Activated CD4-positive, alpha-beta T cell treated with anti-CD3 and anti-CD28 coated beads for 1 hour (primary cell): ENCODE data around the gene SEMA6A.

Experiments used
- DNase-seq: peaks from one replicate; pipeline ENCODE4 v3.0.0-alpha.2; 2020

SEMA6A gene

DNA sequence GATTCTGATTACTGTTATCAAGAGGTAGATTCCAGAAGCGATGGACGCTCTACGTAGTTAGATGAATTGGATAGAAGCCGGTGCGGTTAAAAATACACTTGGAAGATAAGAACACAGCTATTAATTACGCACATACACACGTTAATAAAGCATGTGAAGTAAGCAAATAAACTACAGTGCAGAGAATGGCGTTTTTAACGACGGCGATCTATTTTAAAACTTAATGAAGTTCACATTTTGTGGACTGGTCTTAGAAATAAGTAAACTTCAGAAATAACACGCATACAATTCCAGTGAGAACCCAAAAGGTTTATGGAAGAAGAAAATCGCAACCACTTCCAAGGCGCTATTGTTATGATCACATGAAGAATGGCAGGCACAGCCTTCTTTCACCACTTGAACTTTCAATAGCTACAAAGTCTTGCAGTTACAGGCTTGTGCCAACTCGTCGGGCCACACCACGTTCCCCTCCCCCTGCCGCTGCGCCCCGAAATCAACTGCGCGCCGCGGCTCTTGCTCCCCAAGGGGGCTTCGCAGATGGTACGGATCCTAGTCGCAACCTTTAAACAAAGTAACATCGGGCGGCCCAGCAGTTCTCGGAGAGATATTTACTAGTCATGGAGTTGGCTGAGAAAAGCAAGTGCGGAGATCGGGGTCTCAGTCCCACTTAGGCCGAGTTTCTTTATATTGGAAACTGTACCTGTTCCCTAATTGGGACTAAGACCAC is 866 bp upstream of the SEMA6A start:
- no peak for DNase-seq

DNA sequence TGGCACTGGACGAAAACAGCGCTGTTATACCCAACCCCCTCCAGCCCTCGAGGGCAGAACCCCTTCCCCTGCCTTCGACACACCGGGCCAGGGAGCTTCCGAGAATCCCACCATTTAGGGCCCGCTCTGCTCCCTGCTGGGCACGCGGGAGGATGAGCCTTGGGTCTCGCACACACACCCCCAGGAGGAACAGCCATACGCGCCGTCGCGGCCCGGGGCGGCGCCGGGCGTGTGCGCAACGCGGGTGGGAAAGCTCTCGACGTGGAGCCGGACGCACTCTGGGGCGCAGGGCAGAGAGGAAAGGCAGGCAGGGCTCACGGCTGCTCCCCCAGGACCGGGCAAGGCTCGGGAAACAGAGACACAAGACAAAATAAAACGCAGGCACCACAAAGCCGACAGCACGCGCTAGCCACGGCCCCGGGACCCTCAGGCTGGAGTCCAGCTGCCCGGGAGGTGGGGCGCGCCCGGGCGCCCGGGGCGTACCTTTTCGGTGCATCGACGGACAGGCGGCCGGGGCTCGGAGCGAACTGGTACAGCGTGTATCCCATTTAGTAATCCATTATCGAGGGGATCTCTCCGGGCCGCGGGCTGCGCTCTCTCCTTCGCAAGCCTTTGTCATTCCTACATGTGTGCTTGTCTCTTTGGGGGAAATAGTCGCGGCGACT is 789 bp downstream of the SEMA6A start:
- DNase-seq = no peak

DNA sequence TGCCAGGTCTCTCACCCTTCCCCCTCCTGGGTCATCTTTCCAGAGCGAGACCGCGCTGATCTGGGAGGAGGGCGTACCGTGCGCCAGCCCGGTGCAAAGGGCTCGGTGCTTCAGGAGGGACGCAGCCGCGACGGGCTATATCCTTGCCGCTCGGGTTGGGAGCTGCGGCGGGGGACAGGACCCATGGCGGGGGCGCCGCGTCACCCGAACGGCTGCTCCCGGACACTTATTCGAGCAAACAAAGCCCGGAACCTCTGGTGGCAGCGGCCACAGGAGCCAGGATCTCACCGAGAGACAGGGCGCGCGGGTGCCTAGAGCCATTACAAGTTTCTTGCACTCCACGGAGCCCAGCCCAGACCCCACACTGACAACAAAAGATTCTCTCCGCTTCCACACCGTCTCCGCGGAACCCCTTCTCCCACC is 1.3 kb downstream of the SEMA6A start:
- DNase-seq = no peak

DNA sequence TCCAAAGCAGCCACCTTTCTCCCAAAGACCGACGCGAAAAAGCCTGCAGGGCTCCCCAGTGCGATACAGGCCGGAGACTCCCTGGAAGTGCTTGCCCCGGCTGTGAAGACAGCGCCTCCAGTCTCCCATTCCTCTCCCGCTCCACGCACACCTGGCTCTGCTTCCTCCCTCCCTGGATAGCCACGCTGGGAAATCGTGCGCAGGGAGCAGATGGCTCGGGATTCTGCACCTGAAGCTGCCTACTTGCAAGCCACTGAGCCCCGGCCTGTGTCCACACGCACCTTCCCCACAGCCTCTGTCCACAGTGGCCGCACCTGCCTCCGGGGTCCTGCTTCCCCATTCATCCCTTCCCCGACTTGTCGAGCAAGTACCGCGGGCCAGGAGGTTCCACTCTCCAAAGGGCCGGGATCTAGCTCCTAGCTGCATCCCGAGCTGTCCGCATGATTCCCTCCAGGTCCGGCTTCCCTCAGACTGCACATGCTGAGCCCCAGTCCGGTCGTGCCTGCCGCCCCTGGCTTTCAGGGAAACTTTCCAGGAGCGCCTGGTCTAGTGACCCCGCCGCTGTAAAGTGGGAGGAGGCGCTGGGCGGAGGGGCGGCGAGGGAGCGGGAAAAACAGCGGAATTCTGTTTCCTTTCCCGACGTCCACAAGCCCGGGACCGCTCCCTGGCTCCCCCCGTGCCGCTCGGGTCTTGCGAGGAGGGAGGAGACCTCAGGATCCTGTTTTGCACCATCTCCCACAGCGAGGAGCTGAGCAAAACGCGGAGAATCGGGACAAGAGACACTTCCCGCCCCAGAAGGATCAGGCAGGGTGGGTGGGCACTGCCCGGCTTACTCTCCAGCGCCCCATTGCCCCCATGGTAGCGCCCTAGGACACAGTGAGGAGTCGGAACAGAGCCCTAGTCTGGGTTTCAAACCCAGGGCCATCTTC is 2.0 kb downstream of the SEMA6A start:
- no peak for DNase-seq

DNA sequence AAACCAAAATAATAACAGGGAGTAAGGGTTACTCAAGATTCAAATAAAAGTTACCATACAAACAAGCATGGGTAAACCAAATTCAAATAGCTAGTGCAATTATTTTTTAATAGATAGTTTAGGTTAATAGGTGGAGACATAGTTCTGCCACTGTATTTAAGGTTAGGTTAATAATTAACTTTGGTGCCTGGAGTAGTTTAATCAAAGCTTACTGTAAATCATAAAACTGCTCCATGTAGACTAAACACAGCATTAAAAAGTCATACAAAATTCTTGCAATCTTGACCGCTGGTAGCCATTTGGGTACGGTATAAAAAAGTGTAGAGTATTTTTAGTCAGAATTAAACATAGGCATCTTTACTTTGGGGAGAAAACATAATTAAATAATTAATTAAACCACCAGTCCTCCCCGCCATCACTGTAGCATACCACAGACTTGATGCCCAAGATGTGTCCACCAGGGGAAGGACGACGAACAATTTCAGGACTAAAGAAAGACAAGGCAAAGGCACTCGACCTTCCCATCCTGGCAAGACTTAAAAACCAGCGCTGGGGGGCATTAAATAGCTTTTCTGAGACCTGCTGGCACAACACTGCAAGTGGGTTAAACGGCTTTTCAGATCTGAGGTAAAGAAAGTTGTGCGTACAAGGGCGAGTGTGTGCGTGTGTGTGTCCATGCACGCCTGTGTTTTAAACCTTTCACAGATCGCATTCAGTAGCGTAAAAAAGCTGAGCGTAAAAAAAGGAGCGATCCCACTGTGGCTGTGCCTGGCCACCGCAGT is 2.9 kb downstream of the SEMA6A start:
- DNase-seq = no peak

DNA sequence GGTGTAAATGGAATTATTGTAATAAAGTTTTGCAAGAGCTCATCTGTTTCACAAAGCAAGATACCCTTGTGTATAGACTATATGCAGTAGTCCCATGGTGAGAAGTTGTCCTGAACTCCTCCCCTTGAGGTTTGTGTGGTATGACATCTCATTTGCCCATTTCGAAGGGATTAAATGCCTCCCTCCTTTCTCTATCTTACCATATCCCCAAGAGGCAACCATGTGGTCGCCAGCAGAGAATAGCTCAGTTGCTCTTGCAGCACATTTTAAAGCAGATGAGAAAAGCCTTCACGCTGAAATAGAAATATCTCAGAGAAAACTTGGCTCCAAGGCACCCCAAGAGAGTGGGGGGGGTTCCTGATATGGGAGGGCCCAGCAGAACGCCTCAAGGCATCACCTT is 4.6 kb downstream of the SEMA6A start:
- no peak for DNase-seq

DNA sequence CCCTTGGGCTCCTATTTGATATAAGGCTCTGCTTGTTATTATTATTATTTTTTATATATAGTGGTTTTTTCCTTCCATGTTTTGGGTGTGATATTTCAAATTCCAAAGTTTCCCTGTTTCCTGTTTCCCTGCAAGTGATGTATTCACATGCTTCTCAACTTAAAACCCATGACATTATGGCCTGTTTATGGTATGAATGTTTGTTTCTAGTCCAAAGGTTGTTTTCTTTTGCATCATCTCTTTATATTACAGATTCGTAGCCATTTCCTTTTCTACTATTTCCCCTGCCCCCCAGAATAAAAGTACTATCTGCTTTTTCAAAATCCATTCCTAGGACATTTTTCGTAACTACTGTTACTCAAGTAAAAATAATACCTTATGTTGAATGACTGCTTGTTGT is 7.5 kb downstream of the SEMA6A start:
- DNase-seq = no peak

DNA sequence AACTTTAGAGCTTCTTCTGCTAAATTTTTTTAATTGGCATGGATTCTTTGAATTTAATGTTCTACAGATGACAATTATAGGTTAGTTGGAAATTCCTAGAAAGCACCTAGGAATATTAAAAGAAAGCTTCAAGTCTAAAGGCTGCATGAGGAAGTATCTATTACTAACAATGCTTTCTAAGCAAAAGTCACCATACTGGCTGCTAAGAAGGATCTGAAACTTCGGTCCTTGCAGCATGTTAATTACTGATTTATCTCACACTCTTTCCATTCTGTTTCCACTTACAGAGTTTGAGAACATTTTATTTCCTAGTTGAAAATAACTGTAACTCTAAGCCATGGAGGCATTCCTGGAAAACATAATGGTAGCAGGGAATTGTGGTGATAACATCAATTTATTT is 8.4 kb downstream of the SEMA6A start:
- DNase-seq = no peak

DNA sequence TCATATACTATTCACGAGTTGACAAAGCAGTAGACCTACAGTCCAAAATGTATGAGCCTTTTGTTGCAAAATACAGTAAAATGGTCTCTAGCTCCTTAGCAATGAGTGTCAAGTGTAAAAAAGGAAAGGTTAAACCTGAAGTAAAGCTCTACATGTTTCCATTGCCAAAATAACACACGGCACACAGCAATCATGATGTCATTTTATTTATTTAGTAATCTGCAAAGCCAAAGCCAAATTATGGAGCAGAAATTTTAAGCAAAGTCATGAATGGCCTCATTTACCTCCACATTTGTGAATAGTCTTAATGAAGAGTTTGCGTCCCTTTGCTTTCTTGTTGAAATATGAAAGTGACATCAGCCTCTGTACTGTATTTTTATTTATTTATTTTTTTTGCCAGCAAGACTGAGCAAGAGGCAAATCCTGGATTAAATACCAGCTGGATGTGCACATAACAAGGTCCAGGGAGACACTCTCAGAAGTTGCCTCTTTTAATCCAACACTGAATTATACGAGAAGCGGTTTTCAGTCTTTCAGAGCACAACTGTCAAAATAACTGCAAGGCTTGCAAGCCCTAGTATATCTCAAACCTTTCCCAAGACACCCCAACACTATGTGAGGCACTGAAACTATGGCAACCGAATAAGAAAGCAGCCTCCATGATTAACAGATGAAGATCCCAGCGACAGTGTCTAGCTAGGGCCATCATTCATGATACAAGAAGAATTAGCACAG is 9.7 kb downstream of the SEMA6A start:
- DNase-seq = no peak

DNA sequence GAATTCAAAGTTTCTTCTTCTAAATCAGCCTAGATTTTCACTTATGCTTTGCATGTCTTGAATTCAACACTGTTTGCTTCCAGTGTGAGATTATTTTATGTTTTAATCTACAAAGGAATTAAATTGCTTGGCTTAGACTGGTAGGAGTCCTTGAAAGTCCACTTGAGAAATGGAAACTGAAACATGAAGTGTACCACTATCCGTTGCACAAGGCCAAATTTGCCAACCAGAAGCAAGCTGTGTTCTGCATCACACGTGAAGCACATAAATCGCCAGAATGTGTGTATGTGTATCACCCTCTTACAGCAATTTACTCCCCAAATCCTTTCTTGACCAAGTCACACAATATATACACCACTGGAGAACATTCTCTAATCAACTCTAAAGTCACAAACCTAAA is 10.3 kb downstream of the SEMA6A start:
- DNase-seq = no peak

DNA sequence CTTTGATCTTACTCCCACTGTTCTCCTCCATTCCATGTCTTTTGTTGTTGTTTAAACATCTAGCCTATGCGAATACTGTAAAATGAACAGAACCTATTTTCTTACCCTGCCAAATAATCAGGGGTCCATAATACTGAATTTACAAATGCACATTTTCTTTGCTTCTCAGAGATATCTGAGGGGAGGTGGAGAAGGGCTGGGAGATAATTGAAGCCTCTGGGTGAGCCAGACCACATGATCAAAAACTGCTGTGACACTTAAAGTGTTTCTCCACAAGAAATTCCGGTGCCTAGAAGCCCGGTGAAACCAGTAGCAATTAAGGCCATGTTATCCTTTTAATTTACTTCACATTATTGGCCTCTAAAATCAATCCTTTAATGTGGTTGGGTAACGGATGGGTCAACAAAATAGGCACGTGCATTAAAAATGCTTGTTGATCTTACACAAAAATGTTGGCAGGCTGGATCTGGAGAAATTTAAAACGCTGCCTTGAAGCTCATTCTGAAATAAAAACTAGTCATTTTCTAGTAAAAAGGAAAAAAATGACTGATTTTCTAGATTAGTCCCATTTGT is 10.8 kb downstream of the SEMA6A start:
- no peak for DNase-seq

DNA sequence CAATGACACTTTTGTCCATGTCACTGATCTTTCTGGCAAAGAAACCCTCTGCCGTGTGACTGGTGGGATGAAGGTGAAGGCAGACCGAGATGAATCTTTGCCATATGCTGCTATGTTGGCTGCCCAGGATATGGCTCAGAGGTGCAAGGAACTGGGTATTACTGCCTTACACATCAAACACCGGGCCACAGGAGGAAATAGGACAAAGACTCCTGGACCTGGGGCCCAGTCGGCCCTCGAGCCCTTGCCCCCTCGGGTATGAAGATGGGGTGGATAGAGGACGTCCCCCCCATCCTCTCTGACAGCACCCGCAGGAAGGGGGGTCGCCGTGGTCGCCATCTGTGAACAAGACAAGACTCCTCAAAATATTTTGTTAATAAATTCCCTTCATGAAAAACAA is 12.0 kb downstream of the SEMA6A start:
- no peak for DNase-seq

DNA sequence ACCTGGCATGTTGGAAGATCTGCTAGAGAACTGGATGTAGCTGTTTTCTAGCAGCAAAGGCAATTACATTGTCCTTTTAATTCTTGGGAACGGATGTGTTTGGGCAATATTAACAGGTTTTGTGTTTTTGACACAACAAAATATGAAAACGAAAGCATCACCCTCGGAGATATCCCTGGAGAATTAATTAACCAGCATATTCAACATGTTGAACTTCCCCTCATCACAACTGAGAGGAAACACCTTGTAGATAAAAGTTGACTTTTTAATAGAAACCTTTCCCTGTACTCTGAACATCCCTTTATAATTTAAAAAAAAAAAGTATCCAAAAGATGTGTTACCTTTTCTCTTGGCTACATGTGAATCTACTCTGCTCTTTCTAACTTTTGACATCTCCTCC is 13.0 kb downstream of the SEMA6A start:
- no peak for DNase-seq

DNA sequence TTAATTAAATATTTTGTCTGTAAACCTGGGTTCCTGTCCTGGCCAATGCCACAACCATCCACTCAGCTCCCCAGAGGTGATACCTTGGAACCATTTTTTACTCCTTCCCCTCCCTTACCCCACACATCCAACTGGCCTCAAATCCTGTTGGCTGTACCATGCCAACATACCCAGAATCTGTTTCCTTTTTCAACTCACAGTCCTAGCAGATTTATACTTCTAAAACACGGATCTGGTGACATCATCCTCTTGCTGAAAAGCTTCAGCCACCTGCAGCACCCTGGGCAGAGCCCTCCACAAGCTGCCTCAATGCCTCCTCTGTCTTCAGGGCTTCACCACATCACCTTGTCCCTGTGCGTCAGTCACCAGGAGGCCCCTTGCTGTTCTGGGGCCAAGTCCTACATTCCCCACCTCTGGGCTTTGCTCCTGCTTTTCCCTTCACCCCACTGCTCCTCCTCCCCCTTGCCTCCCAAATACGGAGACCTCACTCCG is 14.9 kb downstream of the SEMA6A start:
- no peak for DNase-seq

DNA sequence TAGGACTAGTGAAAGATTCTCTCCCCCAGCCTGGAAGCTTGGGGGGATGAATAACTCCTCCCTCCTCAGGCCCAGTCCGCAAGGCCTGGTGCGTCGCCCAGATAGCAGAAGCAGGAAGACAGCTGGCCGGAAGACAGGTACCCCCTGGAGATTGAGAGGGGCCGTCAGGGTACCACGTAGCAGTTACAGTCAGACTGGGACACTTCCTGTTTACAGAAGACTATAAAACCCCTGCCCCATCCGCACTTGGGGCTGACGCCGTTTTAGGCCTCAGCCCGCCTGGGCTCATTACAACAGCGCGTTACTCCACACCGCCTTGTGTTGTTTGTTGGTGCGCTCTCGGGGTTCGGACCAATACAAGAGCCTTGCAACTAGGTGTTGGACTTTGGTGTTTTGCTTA is 15.4 kb downstream of the SEMA6A start:
- no peak for DNase-seq

DNA sequence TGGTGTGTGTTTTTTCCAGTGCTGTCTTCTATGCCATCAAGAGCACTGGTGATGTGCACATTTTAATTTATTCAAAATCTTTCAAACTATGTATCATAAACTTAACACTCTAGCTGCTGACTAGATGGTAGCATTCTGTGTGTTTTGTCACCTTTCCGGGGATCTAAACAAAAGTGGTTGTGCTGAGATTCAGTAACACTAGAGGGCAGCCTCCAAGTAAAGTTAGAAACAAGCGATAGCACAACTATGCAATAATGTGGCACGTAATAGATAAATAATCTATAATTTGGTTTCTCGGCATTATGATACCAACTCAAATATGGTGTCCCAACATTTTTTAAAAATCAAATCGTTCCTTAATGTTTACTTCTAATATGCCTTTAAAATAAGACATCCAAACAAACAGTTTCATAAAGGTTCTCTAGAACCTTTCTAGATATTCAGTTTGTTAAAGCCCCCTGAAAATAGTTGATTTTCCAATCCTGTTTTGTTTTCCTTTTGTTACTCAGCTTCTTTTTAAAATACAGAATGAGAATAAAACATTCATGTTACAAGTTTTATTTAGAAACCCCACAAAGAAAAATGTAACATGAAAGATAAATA is 16.9 kb downstream of the SEMA6A start:
- DNase-seq = no peak

DNA sequence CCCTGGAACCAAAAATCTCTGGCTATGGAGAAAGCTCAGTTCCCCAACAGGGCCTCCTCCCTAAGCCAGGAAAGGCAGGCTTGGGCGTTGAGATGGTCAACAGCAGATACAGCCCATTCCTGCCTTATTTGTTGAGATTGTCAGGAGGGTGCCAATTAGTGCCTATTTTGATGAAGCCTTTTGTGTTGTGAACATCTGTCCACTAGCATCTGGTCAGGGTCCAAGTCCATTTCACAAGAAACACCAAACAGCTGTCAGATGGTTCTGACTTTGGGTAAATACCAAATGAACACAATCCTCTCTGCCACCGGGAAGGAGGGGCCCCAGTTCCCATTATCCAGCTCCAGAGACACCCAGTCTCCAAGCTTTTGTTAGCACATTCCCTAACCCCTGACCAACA is 19.9 kb downstream of the SEMA6A start:
- DNase-seq = no peak

DNA sequence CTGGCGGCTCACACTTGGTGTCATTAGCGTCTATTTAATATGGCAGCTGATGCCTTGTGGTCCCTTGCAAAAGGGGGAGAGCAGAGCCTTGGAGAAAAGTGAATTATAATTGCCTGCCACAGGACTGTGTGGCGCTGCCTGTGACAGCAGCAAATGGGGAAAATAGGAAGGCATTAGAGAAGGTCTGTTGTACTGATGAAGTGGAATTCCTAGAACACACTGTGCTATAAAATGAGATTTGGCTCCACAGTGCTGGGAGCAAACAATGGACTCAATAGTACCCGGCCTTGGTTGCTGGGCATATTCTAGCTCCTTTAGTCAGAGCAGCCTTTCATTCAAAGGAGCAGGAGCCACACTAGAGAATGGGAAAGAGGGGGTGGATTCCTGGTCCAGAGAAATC is 21.3 kb downstream of the SEMA6A start:
- DNase-seq = no peak

DNA sequence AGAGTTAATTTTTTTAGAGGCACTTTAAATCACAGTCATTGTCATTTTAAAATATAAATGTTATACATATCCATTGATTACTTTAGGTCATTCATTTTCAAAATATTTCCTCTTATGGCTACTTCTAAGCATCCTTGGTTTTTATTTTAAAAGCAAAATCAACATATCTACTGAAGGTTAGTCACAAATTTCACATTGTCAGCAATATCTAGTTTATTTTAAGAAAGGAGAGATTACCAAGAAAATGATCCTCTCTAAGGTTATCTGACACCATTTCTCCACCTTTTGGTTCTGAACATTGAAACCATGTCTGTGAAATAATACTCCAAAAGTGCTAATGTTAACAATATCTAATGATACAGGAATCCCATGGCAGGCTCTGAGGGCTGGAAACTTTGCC is 24.5 kb downstream of the SEMA6A start:
- no peak for DNase-seq

DNA sequence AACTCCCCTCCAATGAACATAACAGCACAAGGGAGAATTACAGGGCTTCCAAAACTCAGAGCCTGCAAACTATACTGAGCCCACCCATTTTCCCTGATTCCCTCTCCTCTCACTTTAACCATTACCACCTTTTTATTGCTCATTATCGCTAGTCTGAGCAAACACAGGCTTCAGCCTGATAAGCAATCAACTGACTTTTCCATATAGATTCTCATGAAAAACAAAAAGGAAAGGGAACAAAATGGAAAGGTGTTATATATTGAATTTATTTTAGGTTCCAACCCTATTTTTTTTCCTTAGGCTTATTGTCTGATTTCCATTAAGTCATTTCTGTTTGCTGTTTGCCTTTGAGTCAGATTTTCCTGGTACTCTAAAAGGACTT is 27.9 kb downstream of the SEMA6A start:
- DNase-seq = no peak

DNA sequence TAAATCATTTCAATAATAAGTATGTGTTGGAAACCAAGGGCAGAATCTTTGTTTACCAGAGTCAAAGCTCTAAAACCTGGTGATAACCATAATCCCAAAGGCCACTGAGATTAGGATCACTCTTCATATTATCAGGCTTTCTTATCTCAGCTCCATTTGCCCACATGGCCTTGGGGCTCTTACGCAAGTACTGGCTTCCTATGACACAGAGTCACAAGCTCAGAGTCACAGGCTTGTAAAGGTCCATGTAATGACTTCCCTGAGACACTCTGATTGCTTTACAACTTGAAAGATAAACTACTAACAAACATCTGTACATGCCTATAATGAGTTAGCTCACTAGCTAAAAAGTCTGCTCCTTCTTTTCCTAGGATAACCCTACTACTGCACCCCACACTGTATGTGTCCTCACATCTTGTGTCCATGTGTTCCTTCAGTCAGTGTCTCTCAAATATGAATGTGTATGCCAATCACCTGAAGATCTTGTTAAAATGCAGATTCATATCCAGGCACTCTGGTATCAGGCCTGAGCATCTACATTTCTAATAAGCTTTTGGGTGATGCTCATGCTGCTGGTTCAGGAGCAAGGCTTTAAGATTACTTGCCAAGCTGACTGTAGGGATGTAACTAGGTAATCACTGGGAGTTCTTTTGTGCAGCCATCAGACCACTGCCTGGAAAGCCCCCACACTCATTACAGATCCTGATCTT is 28.4 kb downstream of the SEMA6A start:
- DNase-seq = no peak
